PC-3 (cell line): Measurements from ENCODE around the gene CCDC110.

Experiments used
- EZH2 ChIP-seq: fragments of 300-600 bp; sonication (generic); IDR thresholded peaks from one replicate; pipeline ENCODE4 v1.6.1; 2017; ENCODE audit warnings: antibody characterized with exemption, mild to moderate bottlenecking, low read length; ENCODE audit not compliant: unreplicated experiment
- EZH2phosphoT487 ChIP-seq: fragments of 300-600 bp; sonication (generic); IDR thresholded peaks from 2 replicates; pipeline ENCODE4 v1.6.1; 2018; ENCODE audit warnings: mild to moderate bottlenecking, antibody characterized with exemption, low read length, borderline replicate concordance
- TF ChIP-seq, protein P1 (sequence below): fragments of 300-600 bp; sonication (generic); conservative IDR thresholded peaks from 2 replicates; pipeline ENCODE4 v1.5.1; 2017; ENCODE audit warnings: antibody characterized with exemption, low read depth, mild to moderate bottlenecking, low read length

- TF ChIP-seq EZH2 = no peak
- TF ChIP-seq, protein P1, sequence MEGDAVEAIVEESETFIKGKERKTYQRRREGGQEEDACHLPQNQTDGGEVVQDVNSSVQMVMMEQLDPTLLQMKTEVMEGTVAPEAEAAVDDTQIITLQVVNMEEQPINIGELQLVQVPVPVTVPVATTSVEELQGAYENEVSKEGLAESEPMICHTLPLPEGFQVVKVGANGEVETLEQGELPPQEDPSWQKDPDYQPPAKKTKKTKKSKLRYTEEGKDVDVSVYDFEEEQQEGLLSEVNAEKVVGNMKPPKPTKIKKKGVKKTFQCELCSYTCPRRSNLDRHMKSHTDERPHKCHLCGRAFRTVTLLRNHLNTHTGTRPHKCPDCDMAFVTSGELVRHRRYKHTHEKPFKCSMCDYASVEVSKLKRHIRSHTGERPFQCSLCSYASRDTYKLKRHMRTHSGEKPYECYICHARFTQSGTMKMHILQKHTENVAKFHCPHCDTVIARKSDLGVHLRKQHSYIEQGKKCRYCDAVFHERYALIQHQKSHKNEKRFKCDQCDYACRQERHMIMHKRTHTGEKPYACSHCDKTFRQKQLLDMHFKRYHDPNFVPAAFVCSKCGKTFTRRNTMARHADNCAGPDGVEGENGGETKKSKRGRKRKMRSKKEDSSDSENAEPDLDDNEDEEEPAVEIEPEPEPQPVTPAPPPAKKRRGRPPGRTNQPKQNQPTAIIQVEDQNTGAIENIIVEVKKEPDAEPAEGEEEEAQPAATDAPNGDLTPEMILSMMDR = no peak
- no peak for TF ChIP-seq EZH2phosphoT487
These were observed 59.1 kb downstream of the CCDC110 start for GRCh38 chr4:185412412-185412811.
